SK-N-SH treated with all-trans-retinoic acid at 6 μM for 48 hours (cell line): ENCODE data around the gene SLCO1B1.
"Not testable (repeated sequence)": the region's sequence is repeated elsewhere in the genome, so short reads cannot be mapped to it uniquely, and the experiment has no call there.

Experiments
- ATAC-seq: fragments of 200-7000 bp; cut with Tn5 transposase; 3 replicates; pipeline ENCODE4 v1.9.1; 2020; ENCODE audit warnings: mild to moderate bottlenecking, moderate library complexity
- ARNTL ChIP-seq: fragments of 450-650 bp; formaldehyde crosslinking; IDR thresholded peaks from 2 replicates; pipeline ENCODE4 v1.5.0; 2020; ENCODE audit warnings: low read depth, mild to moderate bottlenecking, moderate library complexity, borderline replicate concordance
- GLIS3 ChIP-seq: fragments of 250-450 bp; sonication (Bioruptor Pico); IDR thresholded peaks from 2 replicates; pipeline ENCODE4 v1.5.0; 2020; ENCODE audit warnings: mild to moderate bottlenecking, moderate library complexity
- POU6F1 ChIP-seq: fragments of 250-450 bp; sonication (Bioruptor Pico); IDR thresholded peaks from 2 replicates; pipeline ENCODE4 v1.8.0; 2021; ENCODE audit warnings: low read depth, mild to moderate bottlenecking, moderate library complexity, borderline replicate concordance
- SNAI2 ChIP-seq: fragments of 250-450 bp; sonication (Bioruptor Pico); IDR thresholded peaks from 2 replicates; pipeline ENCODE4 v1.5.0; 2020; ENCODE audit warnings: mild to moderate bottlenecking, moderate library complexity
- ZC3H10 ChIP-seq: fragments of 250-450 bp; sonication (Bioruptor Pico); IDR thresholded peaks from 2 replicates; pipeline ENCODE4 v1.5.1; 2021; ENCODE audit warnings: mild to moderate bottlenecking, moderate library complexity
- ZFP30 ChIP-seq: fragments of 450-650 bp; formaldehyde crosslinking; IDR thresholded peaks from 2 replicates; pipeline ENCODE4 v1.5.0; 2022; ENCODE audit warnings: mild to moderate bottlenecking, moderate library complexity
- ZNF70 ChIP-seq: fragments of 450-650 bp; formaldehyde crosslinking; IDR thresholded peaks from 2 replicates; pipeline ENCODE4 v1.5.0; 2020; ENCODE audit warnings: mild to moderate bottlenecking, moderate library complexity
- TF ChIP-seq, protein P1 (sequence below): fragments of 250-450 bp; sonication (Bioruptor Pico); IDR thresholded peaks from 2 replicates; pipeline ENCODE4 v1.5.1; 2021; ENCODE audit warnings: mild to moderate bottlenecking, moderate library complexity
- TF ChIP-seq, protein P2 (sequence below): fragments of 250-450 bp; sonication (Bioruptor Pico); IDR thresholded peaks from 2 replicates; pipeline ENCODE4 v1.5.0; 2020; ENCODE audit warnings: mild to moderate bottlenecking, moderate library complexity
- TF ChIP-seq, protein P3 (sequence below): fragments of 250-450 bp; sonication (Bioruptor Pico); IDR thresholded peaks from 2 replicates; pipeline ENCODE4 v1.5.1; 2020; ENCODE audit warnings: low read depth, mild to moderate bottlenecking, moderate library complexity

The SLCO1B1 gene, protein sequence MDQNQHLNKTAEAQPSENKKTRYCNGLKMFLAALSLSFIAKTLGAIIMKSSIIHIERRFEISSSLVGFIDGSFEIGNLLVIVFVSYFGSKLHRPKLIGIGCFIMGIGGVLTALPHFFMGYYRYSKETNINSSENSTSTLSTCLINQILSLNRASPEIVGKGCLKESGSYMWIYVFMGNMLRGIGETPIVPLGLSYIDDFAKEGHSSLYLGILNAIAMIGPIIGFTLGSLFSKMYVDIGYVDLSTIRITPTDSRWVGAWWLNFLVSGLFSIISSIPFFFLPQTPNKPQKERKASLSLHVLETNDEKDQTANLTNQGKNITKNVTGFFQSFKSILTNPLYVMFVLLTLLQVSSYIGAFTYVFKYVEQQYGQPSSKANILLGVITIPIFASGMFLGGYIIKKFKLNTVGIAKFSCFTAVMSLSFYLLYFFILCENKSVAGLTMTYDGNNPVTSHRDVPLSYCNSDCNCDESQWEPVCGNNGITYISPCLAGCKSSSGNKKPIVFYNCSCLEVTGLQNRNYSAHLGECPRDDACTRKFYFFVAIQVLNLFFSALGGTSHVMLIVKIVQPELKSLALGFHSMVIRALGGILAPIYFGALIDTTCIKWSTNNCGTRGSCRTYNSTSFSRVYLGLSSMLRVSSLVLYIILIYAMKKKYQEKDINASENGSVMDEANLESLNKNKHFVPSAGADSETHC

DNA sequence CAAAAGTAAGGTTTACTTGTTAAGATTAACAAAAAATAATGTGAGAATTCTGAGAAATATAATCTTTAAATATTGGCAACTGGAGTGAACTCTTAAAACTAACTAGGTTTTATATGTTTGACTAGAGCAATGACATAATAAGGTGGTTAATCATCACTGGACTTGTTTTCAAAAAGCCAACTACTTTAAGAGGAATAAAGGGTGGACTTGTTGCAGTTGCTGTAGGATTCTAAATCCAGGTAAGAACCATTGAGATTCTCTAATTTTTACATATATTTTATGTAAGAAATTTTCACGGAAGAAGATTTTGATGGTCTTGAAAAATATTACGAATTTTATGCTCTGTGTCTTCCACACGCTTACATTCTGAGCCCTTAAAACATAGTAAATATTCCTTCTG is at the start of gene SLCO1B1:
SLCO1B1 (plus strand) TSS at position 197 of the 400 bp plus-strand sequence. CDS start 10,381 bp downstream, outside the sequence.
- no peak for ATAC-seq
- TF ChIP-seq ZC3H10 (CRISPR knock-in tag) (no peak), ARNTL (CRISPR knock-in tag) (no peak), POU6F1 (CRISPR knock-in tag) (no peak), GLIS3 (CRISPR knock-in tag) (no peak)
- TF ChIP-seq, protein P1, sequence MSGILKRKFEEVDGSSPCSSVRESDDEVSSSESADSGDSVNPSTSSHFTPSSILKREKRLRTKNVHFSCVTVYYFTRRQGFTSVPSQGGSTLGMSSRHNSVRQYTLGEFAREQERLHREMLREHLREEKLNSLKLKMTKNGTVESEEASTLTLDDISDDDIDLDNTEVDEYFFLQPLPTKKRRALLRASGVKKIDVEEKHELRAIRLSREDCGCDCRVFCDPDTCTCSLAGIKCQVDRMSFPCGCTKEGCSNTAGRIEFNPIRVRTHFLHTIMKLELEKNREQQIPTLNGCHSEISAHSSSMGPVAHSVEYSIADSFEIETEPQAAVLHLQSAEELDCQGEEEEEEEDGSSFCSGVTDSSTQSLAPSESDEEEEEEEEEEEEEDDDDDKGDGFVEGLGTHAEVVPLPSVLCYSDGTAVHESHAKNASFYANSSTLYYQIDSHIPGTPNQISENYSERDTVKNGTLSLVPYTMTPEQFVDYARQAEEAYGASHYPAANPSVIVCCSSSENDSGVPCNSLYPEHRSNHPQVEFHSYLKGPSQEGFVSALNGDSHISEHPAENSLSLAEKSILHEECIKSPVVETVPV (CRISPR knock-in tag): no peak

DNA sequence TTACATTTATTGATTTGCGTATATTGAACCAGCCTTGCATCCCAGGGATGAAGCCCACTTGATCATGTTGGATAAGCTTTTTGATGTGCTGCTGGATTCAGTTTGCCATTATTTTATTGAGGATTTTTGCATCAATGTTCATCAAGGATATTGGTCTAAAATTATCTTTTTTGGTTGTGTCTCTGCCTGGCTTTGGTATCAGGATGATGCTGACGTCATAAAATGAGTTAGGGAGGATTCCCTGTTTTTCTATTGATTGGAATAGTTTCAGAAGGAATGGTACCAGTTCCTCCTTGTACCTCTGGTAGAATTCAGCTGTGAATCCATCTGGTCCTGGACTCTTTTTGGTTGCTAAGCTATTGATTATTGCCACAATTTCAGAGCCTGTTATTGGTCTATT is 46.2 kb upstream of the SLCO1B1 start:
- not testable (repeated sequence) for ATAC-seq

DNA sequence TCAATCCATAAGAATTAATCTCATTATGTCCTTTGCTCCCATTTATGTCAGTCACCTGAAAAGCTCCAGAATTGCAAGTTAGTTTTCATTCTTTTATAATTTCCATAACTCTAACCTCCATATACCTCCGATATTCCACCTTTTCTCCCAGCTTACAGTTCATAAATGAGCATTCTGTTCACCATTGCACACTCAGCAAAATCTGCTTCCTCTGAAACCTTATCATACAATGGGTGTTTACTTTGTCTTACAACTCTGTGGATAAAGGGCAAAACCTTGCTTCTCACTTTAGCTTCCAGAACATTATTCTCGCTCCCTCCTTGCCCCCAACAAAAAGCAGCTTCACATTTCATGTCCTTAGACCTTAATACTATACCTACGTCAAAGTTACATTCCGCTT is 19.3 kb upstream of the SLCO1B1 start:
- ATAC-seq: no peak
- TF ChIP-seq, protein P2, sequence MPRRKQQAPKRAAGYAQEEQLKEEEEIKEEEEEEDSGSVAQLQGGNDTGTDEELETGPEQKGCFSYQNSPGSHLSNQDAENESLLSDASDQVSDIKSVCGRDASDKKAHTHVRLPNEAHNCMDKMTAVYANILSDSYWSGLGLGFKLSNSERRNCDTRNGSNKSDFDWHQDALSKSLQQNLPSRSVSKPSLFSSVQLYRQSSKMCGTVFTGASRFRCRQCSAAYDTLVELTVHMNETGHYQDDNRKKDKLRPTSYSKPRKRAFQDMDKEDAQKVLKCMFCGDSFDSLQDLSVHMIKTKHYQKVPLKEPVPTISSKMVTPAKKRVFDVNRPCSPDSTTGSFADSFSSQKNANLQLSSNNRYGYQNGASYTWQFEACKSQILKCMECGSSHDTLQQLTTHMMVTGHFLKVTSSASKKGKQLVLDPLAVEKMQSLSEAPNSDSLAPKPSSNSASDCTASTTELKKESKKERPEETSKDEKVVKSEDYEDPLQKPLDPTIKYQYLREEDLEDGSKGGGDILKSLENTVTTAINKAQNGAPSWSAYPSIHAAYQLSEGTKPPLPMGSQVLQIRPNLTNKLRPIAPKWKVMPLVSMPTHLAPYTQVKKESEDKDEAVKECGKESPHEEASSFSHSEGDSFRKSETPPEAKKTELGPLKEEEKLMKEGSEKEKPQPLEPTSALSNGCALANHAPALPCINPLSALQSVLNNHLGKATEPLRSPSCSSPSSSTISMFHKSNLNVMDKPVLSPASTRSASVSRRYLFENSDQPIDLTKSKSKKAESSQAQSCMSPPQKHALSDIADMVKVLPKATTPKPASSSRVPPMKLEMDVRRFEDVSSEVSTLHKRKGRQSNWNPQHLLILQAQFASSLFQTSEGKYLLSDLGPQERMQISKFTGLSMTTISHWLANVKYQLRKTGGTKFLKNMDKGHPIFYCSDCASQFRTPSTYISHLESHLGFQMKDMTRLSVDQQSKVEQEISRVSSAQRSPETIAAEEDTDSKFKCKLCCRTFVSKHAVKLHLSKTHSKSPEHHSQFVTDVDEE (CRISPR knock-in tag): no peak
- TF ChIP-seq SNAI2 (CRISPR knock-in tag) (no peak), ZC3H10 (CRISPR knock-in tag) (no peak), ARNTL (CRISPR knock-in tag) (no peak), ZNF70 (CRISPR knock-in tag) (no peak)
- TF ChIP-seq, protein P1 (CRISPR knock-in tag): no peak
- TF ChIP-seq, protein P3, sequence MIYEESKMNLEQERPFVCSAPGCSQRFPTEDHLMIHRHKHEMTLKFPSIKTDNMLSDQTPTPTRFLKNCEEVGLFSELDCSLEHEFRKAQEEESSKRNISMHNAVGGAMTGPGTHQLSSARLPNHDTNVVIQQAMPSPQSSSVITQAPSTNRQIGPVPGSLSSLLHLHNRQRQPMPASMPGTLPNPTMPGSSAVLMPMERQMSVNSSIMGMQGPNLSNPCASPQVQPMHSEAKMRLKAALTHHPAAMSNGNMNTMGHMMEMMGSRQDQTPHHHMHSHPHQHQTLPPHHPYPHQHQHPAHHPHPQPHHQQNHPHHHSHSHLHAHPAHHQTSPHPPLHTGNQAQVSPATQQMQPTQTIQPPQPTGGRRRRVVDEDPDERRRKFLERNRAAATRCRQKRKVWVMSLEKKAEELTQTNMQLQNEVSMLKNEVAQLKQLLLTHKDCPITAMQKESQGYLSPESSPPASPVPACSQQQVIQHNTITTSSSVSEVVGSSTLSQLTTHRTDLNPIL (CRISPR knock-in tag): no peak
- TF ChIP-seq, all 23 proteins: peak for 0

- TF ChIP-seq POU6F1 (CRISPR knock-in tag) (no peak), ZFP30 (no peak)
- TF ChIP-seq, protein P3 (CRISPR knock-in tag): no peak
Observed at GRCh38 chr12:21113266-21113665, 17.7 kb upstream of the SLCO1B1 start.

More at GRCh38 chr12:21113266-21113665, 17.7 kb upstream of the SLCO1B1 start:
- ATAC-seq: no peak
